HG02973 (cell line): ENCODE data around the gene CARHSP1.
"Not testable (repeated sequence)": the region's sequence is repeated elsewhere in the genome, so short reads cannot be mapped to it uniquely, and the experiment has no call there.

Source experiments
- ATAC-seq: cut with Tn5 transposase; IDR thresholded peaks from one replicate; pipeline ENCODE4 v1.9.1; 2021; ENCODE audit warnings: moderate library complexity; ENCODE audit not compliant: unreplicated experiment

Gene CARHSP1

GRCh38 chr16:8893976-8894690 is 25.3 kb upstream of the CARHSP1 start:
- ATAC-seq: no peak

GRCh38 chr16:8893426-8893825 is 24.6 kb upstream of the CARHSP1 start:
- ATAC-seq: no peak

- ATAC-seq: peak; percentile 22
These were observed 23.3 kb upstream of the CARHSP1 start for GRCh38 chr16:8892101-8892575.

- no peak for ATAC-seq
These were observed 21.7 kb upstream of the CARHSP1 start for GRCh38 chr16:8890549-8890921.

- ATAC-seq: no peak
These were observed 21.2 kb upstream of the CARHSP1 start for GRCh38 chr16:8889893-8890548.

GRCh38 chr16:8888951-8889892 is 20.4 kb upstream of the CARHSP1 start:
- no peak for ATAC-seq

- ATAC-seq: no peak
These were observed 19.2 kb upstream of the CARHSP1 start for GRCh38 chr16:8887952-8888560.

- no peak for ATAC-seq
These were observed 18.6 kb upstream of the CARHSP1 start for GRCh38 chr16:8887431-8887765.

GRCh38 chr16:8886593-8887430 is 18.0 kb upstream of the CARHSP1 start:
- ATAC-seq: no peak

GRCh38 chr16:8885674-8886592 is 17.1 kb upstream of the CARHSP1 start:
- no peak for ATAC-seq

- ATAC-seq: no peak
These were observed 14.0 kb upstream of the CARHSP1 start for GRCh38 chr16:8882725-8883377.

GRCh38 chr16:8882041-8882617 is 13.3 kb upstream of the CARHSP1 start, which contains the start of gene LITAFD:
TSS of gene LITAFD (plus strand) at chr16:8882351. CDS start at chr16:8884356, 2,005 bp downstream.
- no peak for ATAC-seq

- ATAC-seq: no peak
These were observed 12.2 kb upstream of the CARHSP1 start for GRCh38 chr16:8880839-8881510.

GRCh38 chr16:8878523-8878911 is 9.7 kb upstream of the CARHSP1 start:
- no peak for ATAC-seq

- no peak for ATAC-seq
These were observed 9.2 kb upstream of the CARHSP1 start for GRCh38 chr16:8877894-8878522.

- ATAC-seq: not testable (repeated sequence)
These were observed 6.5 kb upstream of the CARHSP1 start for GRCh38 chr16:8875317-8875716.

- no peak for ATAC-seq
These were observed 5.6 kb upstream of the CARHSP1 start for GRCh38 chr16:8874388-8874787.
